Measurements from ENCODE around the gene C20orf204.

DNA sequence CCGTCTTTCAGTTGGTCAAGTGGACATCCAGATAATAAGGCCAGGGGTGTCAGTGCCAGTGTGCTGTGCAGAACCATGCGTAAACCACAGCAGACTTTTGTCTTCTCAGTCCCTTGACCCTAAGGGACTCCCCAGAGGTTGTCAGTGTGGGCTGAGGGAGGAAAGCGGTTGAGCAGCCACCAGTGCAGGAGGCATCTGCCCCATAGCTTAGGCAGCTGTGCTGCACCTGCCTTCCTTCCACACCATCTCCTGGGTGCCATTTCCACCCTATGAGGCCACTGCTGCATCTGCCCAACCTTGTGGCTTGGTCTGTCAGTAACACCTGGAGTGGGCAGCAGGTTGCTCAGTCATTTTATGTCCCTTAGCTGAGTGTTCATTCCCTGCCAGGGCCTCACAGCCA lies 29.1 kb upstream of the C20orf204 start:
- TF ChIP-seq, protein P1, sequence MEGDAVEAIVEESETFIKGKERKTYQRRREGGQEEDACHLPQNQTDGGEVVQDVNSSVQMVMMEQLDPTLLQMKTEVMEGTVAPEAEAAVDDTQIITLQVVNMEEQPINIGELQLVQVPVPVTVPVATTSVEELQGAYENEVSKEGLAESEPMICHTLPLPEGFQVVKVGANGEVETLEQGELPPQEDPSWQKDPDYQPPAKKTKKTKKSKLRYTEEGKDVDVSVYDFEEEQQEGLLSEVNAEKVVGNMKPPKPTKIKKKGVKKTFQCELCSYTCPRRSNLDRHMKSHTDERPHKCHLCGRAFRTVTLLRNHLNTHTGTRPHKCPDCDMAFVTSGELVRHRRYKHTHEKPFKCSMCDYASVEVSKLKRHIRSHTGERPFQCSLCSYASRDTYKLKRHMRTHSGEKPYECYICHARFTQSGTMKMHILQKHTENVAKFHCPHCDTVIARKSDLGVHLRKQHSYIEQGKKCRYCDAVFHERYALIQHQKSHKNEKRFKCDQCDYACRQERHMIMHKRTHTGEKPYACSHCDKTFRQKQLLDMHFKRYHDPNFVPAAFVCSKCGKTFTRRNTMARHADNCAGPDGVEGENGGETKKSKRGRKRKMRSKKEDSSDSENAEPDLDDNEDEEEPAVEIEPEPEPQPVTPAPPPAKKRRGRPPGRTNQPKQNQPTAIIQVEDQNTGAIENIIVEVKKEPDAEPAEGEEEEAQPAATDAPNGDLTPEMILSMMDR (IDR thresholded peaks at IDR 0.05): no peak
- no peak for TF ChIP-seq POLR2A (IDR thresholded peaks at IDR 0.05; ENCODE audit: low read depth)

Data from esophagus muscularis mucosa (tissue), 3 donors.